GM12878 (cell line): ENCODE measurements around the gene NCKAP5. TPM values are rescaled to one million over a fixed set of nuclear protein-coding genes. Genes with fewer than 3 reads are reported as not detected.

Experiments
- ATAC-seq: fragments of 200-7000 bp; cut with Tn5 transposase; 3 replicates; pipeline ENCODE4 v1.9.1; 2020; ENCODE audit warnings: mild to moderate bottlenecking, moderate library complexity
- BruUV-seq: library from RNA; stranded (reverse); fragments of 400-500 nt; replicated peaks from 2 replicates; lab custom pipeline; 2021; lab: Mats Ljungman, UMichigan
- CTCF ChIA-PET: fragments of 300-600 bp; sonication (Branson Sonifier 250); formaldehyde crosslinking; extraction: SDS; loops from one replicate; lab custom pipeline; 2021; ENCODE audit warnings: inconsistent platforms; lab: Yijun Ruan, JAX
- POLR2A ChIA-PET: fragments of 350-600 bp; formaldehyde crosslinking; extraction: SDS; loops from one replicate; lab custom pipeline; 2021; ENCODE audit warnings: inconsistent platforms; lab: Charles Lee
- RAD21 ChIA-PET: fragments of 300-600 bp; sonication (Branson Sonifier 250); formaldehyde crosslinking; loops from one replicate; lab custom pipeline; 2023; ENCODE audit warnings: antibody characterized with exemption; ENCODE audit not compliant: unreplicated experiment; lab: Charles Lee
- SMC1A ChIA-PET: fragments of 300-600 bp; sonication (Branson Sonifier 250); formaldehyde crosslinking; loops from one replicate; lab custom pipeline; 2023; ENCODE audit not compliant: unreplicated experiment, uncharacterized antibody; lab: Charles Lee
- DNase-seq: peaks from one replicate; pipeline ENCODE4 v3.0.0-alpha.2; 2011; ENCODE audit warnings: low read depth, low spot score
- FAIRE-seq: peaks from 3 replicates; lab custom pipeline; 2011; peaks lifted over from hg19 to GRCh38; lab: Jason Lieb, UNC
- H2AFZ ChIP-seq: 2 replicates; pipeline ENCODE4 v1.6.0; 2011; ENCODE audit warnings: low read depth, low read length, control low read depth; ENCODE audit not compliant: control insufficient read depth
- H3K27ac ChIP-seq: 2 replicates; pipeline ENCODE4 v1.5.1; 2011; ENCODE audit warnings: control low read depth; ENCODE audit not compliant: control insufficient read depth, insufficient read depth
- H3K27me3 ChIP-seq, 2 experiments: replicated peaks in 1 of 2; 2 replicates each; pipeline versions ENCODE4 v1.6.0 to v1.6.1; 2011; ENCODE audit warnings: low read length in 1 of 2; ENCODE audit not compliant: control insufficient read depth in 2 of 2, insufficient read depth in 2 of 2
- H3K36me3 ChIP-seq, 2 experiments: 2 replicates each; pipeline ENCODE4 v1.5.1; 2011; ENCODE audit warnings: low read length in 1 of 2; ENCODE audit not compliant: control insufficient read depth in 2 of 2, insufficient read depth in 2 of 2
- H3K4me1 ChIP-seq: 2 replicates; pipeline ENCODE4 v1.6.1; 2011; ENCODE audit warnings: mild to moderate bottlenecking, low read length, moderate library complexity, mixed read lengths; ENCODE audit not compliant: control insufficient read depth, insufficient read depth
- H3K4me2 ChIP-seq: 2 replicates; pipeline ENCODE4 v1.6.0; 2011; ENCODE audit warnings: control low read depth; ENCODE audit not compliant: control insufficient read depth, insufficient read depth
- H3K4me3 ChIP-seq: fragments of 200-600 bp; sonication (generic); 2 replicates; pipeline ENCODE4 v1.5.1; 2016
- H3K79me2 ChIP-seq: 2 replicates; pipeline ENCODE4 v1.6.0; 2011; ENCODE audit warnings: low read length; ENCODE audit not compliant: control insufficient read depth, insufficient read depth
- H3K9ac ChIP-seq: 2 replicates; pipeline ENCODE4 v1.8.0; 2011; ENCODE audit warnings: low read length, control low read depth, mixed read lengths; ENCODE audit not compliant: control insufficient read depth, insufficient read depth
- H3K9me3 ChIP-seq: replicated peaks from 3 replicates; pipeline ENCODE4 v1.5.1; 2011; ENCODE audit warnings: mild to moderate bottlenecking, low read length; ENCODE audit not compliant: control insufficient read depth, insufficient read depth
- H4K20me1 ChIP-seq: 2 replicates; pipeline ENCODE4 v1.6.0; 2011; ENCODE audit not compliant: control insufficient read depth, insufficient read depth
- CHD2 ChIP-seq: IDR thresholded peaks from 2 replicates; pipeline ENCODE4 v1.6.1; 2011; ENCODE audit warnings: low read depth, low read length, improper control_type of control experiment, borderline replicate concordance
- ETV6 ChIP-seq, 2 experiments: fragments of 450-650 bp in 1 of 2; IDR thresholded peaks in 1 of 2; conservative IDR thresholded peaks in 1 of 2; 2 replicates each; pipeline ENCODE4 v1.6.1; 2014; ENCODE audit warnings: antibody characterized with exemption in 1 of 2, borderline replicate concordance in 1 of 2, low read depth in 1 of 2, mild to moderate bottlenecking in 1 of 2, moderate library complexity in 1 of 2
- MLLT1 ChIP-seq: fragments of 450-650 bp; IDR thresholded peaks from 2 replicates; pipeline ENCODE4 v1.6.1; 2016; ENCODE audit warnings: mild to moderate bottlenecking
- RFX5 ChIP-seq: IDR thresholded peaks from 2 replicates; pipeline ENCODE4 v1.6.1; 2011; ENCODE audit warnings: low read depth, low read length, improper control_type of control experiment
- SP1 ChIP-seq: IDR thresholded peaks from one replicate; pipeline ENCODE4 v1.6.1; 2011; ENCODE audit warnings: low read depth, low read length
- YBX1 ChIP-seq: fragments of 450-650 bp; IDR thresholded peaks from 2 replicates; pipeline ENCODE4 v1.6.1; 2016; ENCODE audit warnings: antibody characterized with exemption
- ZBED1 ChIP-seq: IDR thresholded peaks from 2 replicates; pipeline ENCODE4 v1.6.1; 2016; ENCODE audit warnings: borderline replicate concordance
- ZNF274 ChIP-seq: IDR thresholded peaks from one replicate; pipeline ENCODE4 v1.8.0; 2011; ENCODE audit not compliant: insufficient read length, insufficient read depth
- ZZZ3 ChIP-seq: IDR thresholded peaks from 2 replicates; pipeline ENCODE4 v1.6.1; 2011; ENCODE audit warnings: low read depth; ENCODE audit not compliant: control insufficient read depth, insufficient read length
- WGBS: methylation state at CpG from one replicate; pipeline ENCODE4 v1.1.6; 2016; ENCODE audit warnings: low lambda C conversion rate; ENCODE audit not compliant: insufficient replicate concordance, insufficient coverage; ENCODE audit errors: missing lambda C conversion rate; 5-methylcytosine and 5-hydroxymethylcytosine counted together
- in situ Hi-C: fragments of 300-500 bp; cut with MboI; formaldehyde crosslinking; loops from 9 replicates; pipeline ENCODE4 v1.14.3; 2018; ENCODE audit warnings: mixed read lengths
- intact Hi-C: fragments of 100-400 bp; cut with micrococcal nuclease; formaldehyde crosslinking; loops from one replicate; pipeline ENCODE4 v1.14.2; 2022; ENCODE audit not compliant: unreplicated experiment
- polyA plus RNA-seq, 11 experiments: library from polyadenylated mRNA; depleted of rRNA in 4 of 11; unstranded in 6 of 11; stranded (reverse) in 5 of 11; fragments of >200 nt; fragmentation: Nextera tagmentation in 4 of 11; fragmentation: Illumina TruSeq in 1 of 11; extraction: Ambion mirVana in 4 of 11; extraction: Trizol in 1 of 11; gene quantifications; 1 replicate in 1 of 11; 2 replicates in 10 of 11; pipeline versions ENCODE4 v1.2.1 to v1.2.3, GENCODE V29; 2011 to 2016; ENCODE audit warnings: inconsistent platforms in 2 of 11, missing spikeins in 2 of 11, low read depth in 1 of 11
- total RNA-seq, 4 experiments: library from RNA; depleted of rRNA in 3 of 4; stranded (reverse); fragments of >200 nt in 3 of 4; fragmentation: Illumina TruSeq in 1 of 4; extraction: Trizol in 1 of 4; gene quantifications; 2 replicates each; pipeline versions ENCODE4 v1.2.1 to v1.2.3, GENCODE V29; 2013 to 2021

The NCKAP5 gene
- total and polyA plus RNA-seq, 10 of the 15 experiments (the other 5 are each of a cell fraction or from before 2014, with no cell fraction given), result 0.06 to 0.44 (median 0.16) TPM

GRCh38 chr2:133092571-133092970, 475.7 kb downstream of the NCKAP5 start:
- DNase-seq (no peak), FAIRE-seq (no peak), ATAC-seq (no peak)
- ChIA-PET POLR2A (no interaction called here), SMC1A (no interaction called here), RAD21 (no interaction called here), CTCF (no interaction called here)
- WGBS, result 0% methylated on average over 3 of the region's 3 CpGs
- H3K36me3 ChIP-seq, result no peaks in the 10 kb centered on the region
- H4K20me1 ChIP-seq, result no peaks in the 10 kb centered on the region
- TF ChIP-seq YBX1, result no peak
- TF ChIP-seq MLLT1, result no peak
- TF ChIP-seq CHD2, result no peak
- TF ChIP-seq ZZZ3, result no peak
- TF ChIP-seq ZNF274, result no peak
- no peak for TF ChIP-seq RFX5
- TF ChIP-seq SP1, result no peak
- TF ChIP-seq ZBED1, result no peak
- no peak for TF ChIP-seq ETV6 (conservative IDR thresholded peaks at IDR 0.05 in 1 of 2, IDR thresholded peaks at IDR 0.05 in 1 of 2; ENCODE audit: borderline replicate concordance in 1 of 2, low read depth in 1 of 2)
- H3K4me3 ChIP-seq, result no peak overlapping the region
- H3K79me2 ChIP-seq, result no peaks in the 10 kb centered on the region
- H3K9me3 ChIP-seq, result no peaks in the 10 kb centered on the region
- no peaks in the 10 kb centered on the region for H3K27me3 ChIP-seq
- no peaks in the 10 kb centered on the region for H3K4me1 ChIP-seq
- no peak overlapping the region for H3K4me2 ChIP-seq
- H3K27ac ChIP-seq, result no peak overlapping the region
- intact Hi-C loops (no loop called here), in situ Hi-C loops (no loop called here)
- no TSS peak for BruUV-seq
- no peak overlapping the region for H2AFZ ChIP-seq
- H3K9ac ChIP-seq, result no peak overlapping the region
